Trophoblast cell (in vitro differentiated cells and primary cell): ENCODE results near the gene ACSF2.

Source experiments
- DNase-seq, 2 donors: peaks; one replicate each; pipeline ENCODE4 v3.0.0-alpha.2; 2016
- H2AFZ ChIP-seq: 2 replicates; pipeline ENCODE4 v1.6.1; 2013; ENCODE audit warnings: low read length, moderate library complexity, mild to moderate bottlenecking; ENCODE audit not compliant: insufficient read depth, poor library complexity
- H2AK5ac ChIP-seq: 2 replicates; pipeline ENCODE4 v1.6.1; 2013; ENCODE audit warnings: mild to moderate bottlenecking, low read length
- H2BK120ac ChIP-seq: 2 replicates; pipeline ENCODE4 v1.6.1; 2013; ENCODE audit warnings: low read length, mild to moderate bottlenecking, moderate library complexity; ENCODE audit not compliant: insufficient read depth, poor library complexity
- H2BK12ac ChIP-seq: 2 replicates; pipeline ENCODE4 v1.6.1; 2013; ENCODE audit warnings: mild to moderate bottlenecking, low read length, moderate library complexity
- H2BK5ac ChIP-seq: 2 replicates; pipeline ENCODE4 v1.6.1; 2013; ENCODE audit warnings: low read length, low read depth, moderate library complexity, mild to moderate bottlenecking; ENCODE audit not compliant: poor library complexity
- H3K14ac ChIP-seq: 2 replicates; pipeline ENCODE4 v1.6.1; 2013; ENCODE audit warnings: mild to moderate bottlenecking, low read length
- H3K18ac ChIP-seq: 2 replicates; pipeline ENCODE4 v1.6.1; 2013; ENCODE audit warnings: mild to moderate bottlenecking, low read length
- H3K23ac ChIP-seq: 2 replicates; pipeline ENCODE4 v1.6.1; 2013; ENCODE audit warnings: low read length
- H3K27ac ChIP-seq: 2 replicates; pipeline ENCODE4 v1.5.1; 2013; ENCODE audit warnings: low read depth, mild to moderate bottlenecking, inconsistent platforms, low read length, moderate library complexity
- H3K27me3 ChIP-seq: 2 replicates; pipeline ENCODE4 v1.6.1; 2013; ENCODE audit warnings: inconsistent platforms, mild to moderate bottlenecking, low read length, moderate library complexity; ENCODE audit not compliant: insufficient read depth
- H3K36me3 ChIP-seq, 2 experiments: 1 replicate in 1 of 2; 2 replicates in 1 of 2; pipeline ENCODE4 v1.6.1; 2013; ENCODE audit warnings: low read length in 2 of 2, mild to moderate bottlenecking in 2 of 2, moderate library complexity in 1 of 2; ENCODE audit not compliant: insufficient read depth in 2 of 2, control insufficient read depth in 1 of 2
- H3K4ac ChIP-seq: 2 replicates; pipeline ENCODE4 v1.6.1; 2013; ENCODE audit warnings: low read depth, mild to moderate bottlenecking, low read length, moderate library complexity
- H3K4me1 ChIP-seq, 2 experiments: 1 replicate in 1 of 2; 2 replicates in 1 of 2; pipeline ENCODE4 v1.6.1; 2013; ENCODE audit warnings: low read length in 2 of 2, mild to moderate bottlenecking in 2 of 2, moderate library complexity in 1 of 2; ENCODE audit not compliant: insufficient read depth in 2 of 2, control insufficient read depth in 1 of 2
- H3K4me2 ChIP-seq: 2 replicates; pipeline ENCODE4 v1.6.1; 2013; ENCODE audit warnings: inconsistent platforms, mild to moderate bottlenecking, low read length, moderate library complexity
- H3K4me3 ChIP-seq: 2 replicates; pipeline ENCODE4 v1.5.1; 2013; ENCODE audit warnings: mild to moderate bottlenecking, low read depth, low read length, inconsistent platforms
- H3K79me1 ChIP-seq: one replicate; pipeline ENCODE4 v1.6.1; 2013; ENCODE audit warnings: low read length
- H3K79me2 ChIP-seq: 2 replicates; pipeline ENCODE4 v1.6.1; 2013; ENCODE audit warnings: low read length, mild to moderate bottlenecking; ENCODE audit not compliant: control insufficient read depth, insufficient read depth, poor library complexity
- H3K9ac ChIP-seq: 2 replicates; pipeline ENCODE4 v1.6.1; 2013; ENCODE audit warnings: mild to moderate bottlenecking, low read length
- H3K9me3 ChIP-seq: 2 replicates; pipeline ENCODE4 v1.6.1; 2013; ENCODE audit warnings: low read depth, mild to moderate bottlenecking, control low read depth, inconsistent platforms, low read length; ENCODE audit not compliant: insufficient read depth
- H4K12ac ChIP-seq: 2 replicates; pipeline ENCODE4 v1.6.1; 2013; ENCODE audit warnings: low read depth, mild to moderate bottlenecking, low read length, moderate library complexity
- H4K8ac ChIP-seq: 2 replicates; pipeline ENCODE4 v1.6.1; 2013; ENCODE audit warnings: low read depth, mild to moderate bottlenecking, low read length, moderate library complexity
- H4K91ac ChIP-seq: one replicate; pipeline ENCODE4 v1.6.1; 2013; ENCODE audit warnings: low read depth, mild to moderate bottlenecking, low read length, moderate library complexity
- WGBS: extraction: QIAGEN DNeasy Blood & Tissue Kit; methylation state at CpG from one replicate; pipeline ENCODE4 v1.1.7; 2013; ENCODE audit warnings: missing lambda C conversion rate; ENCODE audit not compliant: insufficient read length, insufficient coverage; ENCODE audit errors: extremely low coverage; 5-methylcytosine and 5-hydroxymethylcytosine counted together

The ACSF2 gene

DNA sequence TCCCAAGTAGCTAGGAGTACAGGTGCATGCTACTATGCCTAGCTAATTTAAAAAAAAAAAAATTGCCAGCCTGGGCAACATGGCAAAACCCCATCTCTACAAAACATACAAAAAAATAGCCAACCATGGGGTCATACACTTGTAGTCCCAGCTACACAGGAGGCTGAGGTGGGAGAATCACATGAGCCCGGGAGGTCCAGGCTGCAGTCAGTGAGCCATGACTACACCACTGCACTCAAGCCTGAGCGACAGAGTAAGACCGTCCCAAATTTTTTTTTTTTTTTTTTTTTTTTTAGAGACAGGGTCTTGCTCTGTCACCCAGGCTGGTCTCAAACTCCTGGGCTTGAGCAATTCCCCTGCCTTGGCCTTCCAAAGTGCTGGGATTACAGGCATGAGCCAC is 27.9 kb downstream of the ACSF2 start:
- no peak overlapping the region for H2AK5ac ChIP-seq
- peaks cover 4% of the 10 kb centered on the region in 2 experiments for H3K4me1 ChIP-seq
- H3K4me2 ChIP-seq, result no peak overlapping the region
- H3K4ac ChIP-seq, result no peak overlapping the region
- H4K8ac ChIP-seq, result no peak overlapping the region
- no peak for DNase-seq
- H2BK120ac ChIP-seq, result no peak overlapping the region
- no peak overlapping the region for H4K12ac ChIP-seq
- H4K91ac ChIP-seq, result no peak overlapping the region
- H3K27ac ChIP-seq, result no peak overlapping the region
- no peaks in the 10 kb centered on the region for H3K27me3 ChIP-seq
- no peaks in the 10 kb centered on the region for H3K79me1 ChIP-seq
- no peak overlapping the region for H3K18ac ChIP-seq
- H3K79me2 ChIP-seq, result no peaks in the 10 kb centered on the region
- no peak overlapping the region for H2BK12ac ChIP-seq
- no peak overlapping the region for H3K14ac ChIP-seq
- H2AFZ ChIP-seq, result no peak overlapping the region
- H3K36me3 ChIP-seq, result peaks cover 4 to 5% of the 10 kb centered on the region in 2 experiments
- no CpG with 5 or more reads among the region's 3 CpGs for WGBS
- no peak overlapping the region for H3K23ac ChIP-seq
- H3K9me3 ChIP-seq, result no peaks in the 10 kb centered on the region
- no peak overlapping the region for H3K4me3 ChIP-seq
- H2BK5ac ChIP-seq, result no peak overlapping the region
- H3K9ac ChIP-seq, result no peak overlapping the region

DNA sequence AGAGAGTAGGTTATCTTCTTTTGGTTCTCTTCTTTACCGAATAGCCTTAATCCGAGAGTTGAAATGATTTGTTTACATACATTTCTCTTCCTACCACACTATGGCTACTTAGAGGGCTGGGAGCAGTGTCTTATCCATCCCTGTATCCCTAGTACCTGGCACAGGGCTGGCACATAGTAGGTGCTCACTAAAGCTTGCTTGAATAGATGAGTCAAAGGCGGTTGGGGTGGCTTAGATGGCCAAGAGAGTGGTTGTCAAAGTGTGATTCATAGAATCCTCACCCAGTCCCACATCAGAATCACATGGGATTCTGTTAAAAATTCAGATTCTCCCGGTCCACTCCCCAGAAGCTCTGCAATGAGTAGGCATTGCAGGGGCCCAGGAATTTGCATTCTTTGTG is 31.6 kb downstream of the ACSF2 start:
- DNase-seq, result no peak
- no peak overlapping the region for H2BK120ac ChIP-seq
- H3K4me1 ChIP-seq, result peaks cover 4 to 5% of the 10 kb centered on the region in 2 experiments
- no peak overlapping the region for H4K8ac ChIP-seq
- H3K9ac ChIP-seq, result no peak overlapping the region
- H3K4me3 ChIP-seq, result no peak overlapping the region
- H4K12ac ChIP-seq, result no peak overlapping the region
- peaks cover 20 to 26% of the 10 kb centered on the region in 2 experiments for H3K36me3 ChIP-seq
- H3K79me1 ChIP-seq, result no peaks in the 10 kb centered on the region
- no peaks in the 10 kb centered on the region for H3K27me3 ChIP-seq
- H2BK5ac ChIP-seq, result no peak overlapping the region
- H3K4ac ChIP-seq, result no peak overlapping the region
- H2AK5ac ChIP-seq, result no peak overlapping the region
- WGBS, result no CpG with 5 or more reads among the region's 4 CpGs
- H3K9me3 ChIP-seq, result peaks cover 2% of the 10 kb centered on the region
- no peak overlapping the region for H3K18ac ChIP-seq
- no peak overlapping the region for H2AFZ ChIP-seq
- no peak overlapping the region for H3K23ac ChIP-seq
- H2BK12ac ChIP-seq, result no peak overlapping the region
- no peak overlapping the region for H4K91ac ChIP-seq
- no peak overlapping the region for H3K14ac ChIP-seq
- no peak overlapping the region for H3K4me2 ChIP-seq
- no peak overlapping the region for H3K27ac ChIP-seq
- H3K79me2 ChIP-seq, result no peaks in the 10 kb centered on the region

DNA sequence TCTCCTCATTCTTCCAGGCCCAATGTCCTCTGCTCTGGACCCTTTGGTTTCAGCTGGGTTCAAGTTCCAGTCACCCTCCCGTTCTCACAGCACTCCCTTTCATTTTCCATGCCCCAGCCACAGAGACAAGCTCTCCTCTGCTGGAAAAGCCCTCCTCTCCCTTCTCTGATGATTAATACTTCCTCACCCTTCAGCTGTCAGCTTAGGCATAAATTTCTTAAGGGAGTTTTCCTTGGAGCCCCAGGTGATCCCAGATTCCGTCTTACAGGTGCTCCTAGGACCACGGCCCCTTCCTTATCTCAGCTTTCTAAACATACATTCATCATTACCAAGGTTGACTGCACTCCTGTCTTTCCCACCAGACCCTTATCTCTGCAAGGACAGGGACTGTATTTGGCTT is 32.3 kb downstream of the ACSF2 start:
- Histone ChIP-seq H2BK120ac (no peak overlapping the region), H3K79me2 (no peaks in the 10 kb centered on the region)

DNA sequence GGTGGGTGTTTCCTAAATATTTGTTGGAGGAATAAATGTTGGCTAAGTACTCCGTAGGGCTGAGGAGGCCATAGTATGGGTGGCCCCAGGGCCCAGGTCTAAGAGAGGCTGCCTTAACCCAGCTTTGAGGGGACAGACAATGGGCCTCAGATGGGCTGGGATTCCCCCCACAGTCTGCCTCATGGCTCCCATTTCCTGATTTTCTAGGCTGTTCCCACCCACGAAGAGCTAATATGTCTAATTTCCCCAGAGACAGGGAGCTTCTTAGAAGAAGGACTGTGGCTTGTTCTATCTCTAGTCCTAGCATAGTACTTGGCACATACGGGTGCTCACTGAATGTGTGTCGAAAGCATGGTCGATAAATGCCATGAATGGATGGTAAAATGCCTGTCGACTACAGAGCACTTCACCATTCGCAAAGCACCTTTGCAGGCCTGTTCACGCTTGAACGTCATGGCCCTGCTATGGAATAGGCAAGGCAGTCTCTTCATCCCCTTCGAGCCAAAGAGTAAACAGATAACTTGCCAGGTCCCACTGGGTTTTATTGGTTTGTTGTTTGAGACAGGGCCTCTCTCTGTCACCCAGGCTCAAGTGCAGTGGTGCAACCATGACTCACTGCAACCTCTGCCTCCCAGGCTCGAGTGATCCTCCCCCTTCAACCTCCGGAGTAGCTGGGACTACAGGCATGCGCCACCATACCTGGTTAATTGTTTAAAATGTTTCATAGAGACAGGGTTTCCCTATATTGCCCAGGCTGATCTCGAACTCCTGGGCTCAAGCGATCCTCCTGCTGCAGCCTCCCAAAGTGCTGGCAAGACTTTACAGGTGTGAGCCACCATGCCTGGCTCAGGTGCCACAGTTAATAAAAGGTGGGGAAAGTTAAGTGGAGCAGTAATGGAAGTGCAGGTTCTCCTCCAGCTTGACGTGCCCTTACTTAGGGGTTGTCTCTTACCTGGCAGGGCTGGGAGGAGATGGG is 33.0 kb downstream of the ACSF2 start:
- peaks cover 2% of the 10 kb centered on the region for H3K9me3 ChIP-seq
- H3K23ac ChIP-seq, result no peak overlapping the region
- no peak overlapping the region for H3K4me3 ChIP-seq
- H2BK12ac ChIP-seq, result no peak overlapping the region
- WGBS, result no CpG with 5 or more reads among the region's 16 CpGs
- no peak overlapping the region for H3K4me2 ChIP-seq
- H3K14ac ChIP-seq, result no peak overlapping the region
- H3K4me1 ChIP-seq, result peaks cover 4 to 5% of the 10 kb centered on the region in 2 experiments
- H3K9ac ChIP-seq, result no peak overlapping the region
- H3K36me3 ChIP-seq, result peaks cover 31 to 36% of the 10 kb centered on the region in 2 experiments
- H3K27me3 ChIP-seq, result no peaks in the 10 kb centered on the region
- H2BK5ac ChIP-seq, result no peak overlapping the region
- no peaks in the 10 kb centered on the region for H3K79me2 ChIP-seq
- H4K12ac ChIP-seq, result no peak overlapping the region
- H2AK5ac ChIP-seq, result no peak overlapping the region
- H4K91ac ChIP-seq, result no peak overlapping the region
- H4K8ac ChIP-seq, result no peak overlapping the region
- H2AFZ ChIP-seq, result no peak overlapping the region
- H3K79me1 ChIP-seq, result no peaks in the 10 kb centered on the region
- no peak overlapping the region for H3K27ac ChIP-seq
- peak; percentile 61 to 69 for DNase-seq
- no peak overlapping the region for H2BK120ac ChIP-seq
- H3K4ac ChIP-seq, result no peak overlapping the region
- no peak overlapping the region for H3K18ac ChIP-seq

More for the DNA sequence above, 32.3 kb downstream of the ACSF2 start:
- H3K4ac ChIP-seq, result no peak overlapping the region
- no peak overlapping the region for H4K91ac ChIP-seq
- H4K12ac ChIP-seq, result no peak overlapping the region
- H2AK5ac ChIP-seq, result no peak overlapping the region
- H3K36me3 ChIP-seq, result peaks cover 27 to 32% of the 10 kb centered on the region in 2 experiments
- no peaks in the 10 kb centered on the region for H3K27me3 ChIP-seq
- no peak overlapping the region for H2BK5ac ChIP-seq
- H3K4me3 ChIP-seq, result no peak overlapping the region
- H3K18ac ChIP-seq, result no peak overlapping the region
- WGBS, result no CpG with 5 or more reads among the region's 3 CpGs
- no peak overlapping the region for H3K27ac ChIP-seq
- peaks cover 4 to 5% of the 10 kb centered on the region in 2 experiments for H3K4me1 ChIP-seq
- DNase-seq, result no peak
- H3K9me3 ChIP-seq, result peaks cover 2% of the 10 kb centered on the region
- H2AFZ ChIP-seq, result no peak overlapping the region
- no peaks in the 10 kb centered on the region for H3K79me1 ChIP-seq
- H3K14ac ChIP-seq, result no peak overlapping the region
- no peak overlapping the region for H3K4me2 ChIP-seq
- no peak overlapping the region for H3K9ac ChIP-seq
- H4K8ac ChIP-seq, result no peak overlapping the region
- H2BK12ac ChIP-seq, result no peak overlapping the region
- H3K23ac ChIP-seq, result no peak overlapping the region
